NCI-H1436 (cell line): Measurements from ENCODE around the gene TOMM7.
A peak's percentile ranks its signal among the peaks of the same experiment; 100 is the strongest.
"Not testable (repeated sequence)": the region's sequence is repeated elsewhere in the genome, so short reads cannot be mapped to it uniquely, and the experiment has no call there.

Experiments
- DNase-seq: peaks from one replicate; lab custom pipeline; 2025; lab: John Stamatoyannopoulos, UW

The TOMM7 gene

DNA sequence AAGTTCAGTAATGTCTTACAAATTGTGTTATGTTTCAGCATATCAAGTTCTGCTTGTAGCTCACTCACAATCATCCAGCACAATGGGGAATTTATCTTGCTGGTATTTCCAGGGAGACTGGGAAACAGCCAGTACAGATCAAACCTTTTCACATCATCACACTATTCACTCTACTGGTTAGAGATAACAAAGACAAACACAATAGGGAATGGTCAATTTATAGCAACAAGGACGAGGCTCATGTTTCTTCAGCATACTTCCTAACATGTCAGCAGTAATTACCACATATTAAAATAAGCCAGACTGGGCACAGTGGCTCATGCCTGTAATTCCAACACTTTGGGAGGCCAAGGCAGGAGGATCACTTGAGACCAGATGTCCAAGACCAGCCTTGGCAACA is 38.3 kb downstream of the TOMM7 start:
- DNase-seq: no peak

DNA sequence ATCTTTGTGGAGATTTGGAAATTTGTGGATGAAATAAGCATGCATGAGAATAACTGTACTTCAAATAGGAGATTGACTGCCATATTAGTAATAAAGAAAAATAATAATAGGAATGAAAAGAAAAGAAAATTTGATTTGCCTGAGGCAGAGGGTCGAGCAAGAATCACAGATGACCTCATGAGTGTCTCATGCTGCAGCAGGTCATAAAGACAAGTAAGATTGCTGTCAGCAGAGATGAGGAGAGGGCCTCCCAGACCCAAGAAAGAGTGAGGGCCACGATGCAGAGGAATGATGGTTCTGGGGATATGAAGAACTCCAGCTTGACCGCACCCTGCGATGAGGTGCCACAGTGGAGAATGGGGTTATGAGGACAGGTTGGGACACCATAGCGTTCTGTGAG is 39.2 kb downstream of the TOMM7 start:
- DNase-seq: no peak

DNA sequence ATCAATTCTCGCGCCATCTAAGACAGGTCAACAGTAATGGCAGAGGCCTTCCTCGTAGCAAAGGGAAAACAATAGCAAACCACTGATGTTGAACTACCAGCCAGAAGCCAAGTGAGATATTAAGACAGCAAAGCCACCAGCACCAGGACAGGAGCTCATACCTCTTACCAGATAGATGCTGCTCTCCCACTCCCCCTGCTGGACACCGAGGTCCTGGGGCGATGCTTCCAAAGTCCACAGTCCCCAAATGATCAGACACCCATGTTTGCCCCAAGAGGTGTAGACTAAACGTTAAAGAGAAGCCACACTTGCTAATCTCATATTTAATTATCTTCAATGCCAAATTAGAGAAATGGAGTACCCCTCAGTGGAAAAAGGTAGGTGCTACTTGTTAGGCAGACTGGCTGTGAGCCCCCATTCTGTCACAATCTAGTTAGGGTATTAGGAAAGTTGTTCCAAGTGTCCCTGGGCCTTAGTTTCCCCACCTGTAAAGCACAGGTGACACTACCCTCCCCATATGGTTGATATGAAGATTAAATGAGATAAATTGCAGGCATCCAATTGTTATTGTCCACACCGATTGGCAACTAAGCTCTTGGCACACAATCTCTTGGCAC is 39.9 kb downstream of the TOMM7 start:
- peak; percentile 42 for DNase-seq

GRCh38 chr7:22781230-22781711 is 41.4 kb downstream of the TOMM7 start:
- no peak for DNase-seq

GRCh38 chr7:22779730-22780323 is 42.8 kb downstream of the TOMM7 start:
- not testable (repeated sequence) for DNase-seq

DNA sequence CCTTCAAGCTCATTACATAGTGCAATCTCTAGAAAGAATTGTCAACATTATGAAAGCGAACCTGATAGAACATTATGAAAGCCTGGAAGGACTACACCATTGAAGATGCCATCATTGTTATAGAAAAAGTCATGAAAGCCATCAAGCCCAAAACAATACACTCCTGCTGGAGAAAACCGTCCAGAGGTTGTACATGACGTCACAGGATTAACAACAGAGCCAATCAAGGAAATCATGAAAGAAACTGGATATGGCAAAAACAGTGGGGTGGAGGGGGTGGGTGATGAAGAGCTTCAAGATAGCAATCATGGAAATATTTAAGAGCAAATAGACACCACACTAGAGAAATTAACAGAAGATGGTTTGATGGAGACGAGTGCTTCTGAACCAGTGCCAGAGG is 45.7 kb downstream of the TOMM7 start:
- no peak for DNase-seq

DNA sequence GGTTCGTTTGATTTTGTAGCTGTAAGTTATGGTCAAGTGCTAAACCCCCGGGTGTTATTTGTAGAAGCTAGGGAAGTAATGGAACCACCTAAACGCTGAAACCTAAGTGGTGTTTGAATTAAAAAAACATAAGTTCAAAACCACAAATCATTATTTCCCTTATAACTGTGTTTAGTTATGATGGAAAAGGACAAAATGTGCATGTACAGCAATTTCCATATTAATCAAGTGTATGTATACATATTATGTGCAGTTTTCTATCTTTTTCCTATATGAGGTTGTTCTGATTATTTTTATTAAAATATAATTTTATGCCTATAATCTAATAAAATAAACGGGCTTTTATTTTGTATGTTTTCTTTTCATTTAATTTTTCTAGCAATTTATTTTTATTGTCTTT is 49.8 kb downstream of the TOMM7 start:
- DNase-seq: no peak

GRCh38 chr7:22771872-22772228 is 50.8 kb downstream of the TOMM7 start:
- no peak for DNase-seq

GRCh38 chr7:22771194-22771871 is 51.3 kb downstream of the TOMM7 start:
- no peak for DNase-seq

GRCh38 chr7:22765609-22766008 is 57.0 kb downstream of the TOMM7 start:
- DNase-seq: no peak
